ENCODE measurements around the gene PNPLA7. TPM values are rescaled to one million over a fixed set of nuclear protein-coding genes. Genes with fewer than 3 reads are reported as not detected.

Gene PNPLA7
- total RNA-seq, 1 experiment from 2014 or later = 1.3 TPM

GRCh38 chr9:137479892-137480685, 70.1 kb downstream of the PNPLA7 start:
- ATAC-seq = no peak
- H3K9me3 Mint-ChIP-seq = peaks cover 9% of the 10 kb centered on the region
- TF ChIP-seq ESRRA (CRISPR knock-in tag; IDR thresholded peaks at IDR 0.05; ENCODE audit: borderline replicate concordance) (no peak), ZNF396 (CRISPR knock-in tag; IDR thresholded peaks at IDR 0.05; ENCODE audit: borderline replicate concordance) (no peak), MAX (CRISPR knock-in tag; IDR thresholded peaks at IDR 0.05) (no peak), CREM (CRISPR knock-in tag; IDR thresholded peaks at IDR 0.05) (no peak), NR1H2 (CRISPR knock-in tag; IDR thresholded peaks at IDR 0.05) (no peak), NFATC4 (CRISPR knock-in tag; IDR thresholded peaks at IDR 0.05) (no peak), ZNF121 (CRISPR knock-in tag; IDR thresholded peaks at IDR 0.05) (no peak), ATF6 (CRISPR knock-in tag; IDR thresholded peaks at IDR 0.05) (no peak), OVOL2 (CRISPR knock-in tag; IDR thresholded peaks at IDR 0.05; ENCODE audit: borderline replicate concordance) (no peak), MYBL2 (CRISPR knock-in tag; IDR thresholded peaks at IDR 0.05) (no peak), TEAD4 (CRISPR knock-in tag; IDR thresholded peaks at IDR 0.05) (no peak), ZSCAN18 (CRISPR knock-in tag; IDR thresholded peaks at IDR 0.05) (no peak), ATF3 (CRISPR knock-in tag; conservative IDR thresholded peaks at IDR 0.05) (no peak), PRDM15 (CRISPR knock-in tag; IDR thresholded peaks at IDR 0.05) (no peak)
- TF ChIP-seq, protein P1, sequence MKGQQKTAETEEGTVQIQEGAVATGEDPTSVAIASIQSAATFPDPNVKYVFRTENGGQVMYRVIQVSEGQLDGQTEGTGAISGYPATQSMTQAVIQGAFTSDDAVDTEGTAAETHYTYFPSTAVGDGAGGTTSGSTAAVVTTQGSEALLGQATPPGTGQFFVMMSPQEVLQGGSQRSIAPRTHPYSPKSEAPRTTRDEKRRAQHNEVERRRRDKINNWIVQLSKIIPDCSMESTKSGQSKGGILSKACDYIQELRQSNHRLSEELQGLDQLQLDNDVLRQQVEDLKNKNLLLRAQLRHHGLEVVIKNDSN (CRISPR knock-in tag; IDR thresholded peaks at IDR 0.05) = no peak
- peaks cover 7% of the 10 kb centered on the region for H3K36me3 Mint-ChIP-seq
- ChIA-PET CTCF (interaction anchor here (1.6 kb wide), 1 partner anchor 55 kb away, joined by 5 read pairs; no protein-coding TSS in a partner anchor), POLR2A (no interaction called here)
- 0 out of 2 replicates have a peak, but pooled peaks cover 4% of the 10 kb centered on the region for H3K4me1 Mint-ChIP-seq
- no peak for DNase-seq (ENCODE audit: low spot score)
- no peak overlapping the region for H3K4me3 Mint-ChIP-seq
- no peak overlapping the region for H3K27ac Mint-ChIP-seq
- 0 out of 2 replicates have a peak, but pooled peaks cover 3% of the 10 kb centered on the region for H3K27me3 Mint-ChIP-seq (ENCODE audit: low read depth)
